Breast epithelium (tissue), 4 donors: Measurements from ENCODE around the gene WDR93. TPM values are rescaled to one million over a fixed set of nuclear protein-coding genes. Genes with fewer than 3 reads are reported as not detected.

Experiments used
- DNase-seq, 2 donors: peaks; one replicate each; pipeline ENCODE4 v3.0.0-alpha.2; 2019; ENCODE audit warnings: low spot score in 2 of 2
- H3K27ac ChIP-seq, 2 donors: fragments of 200-600 bp; sonication (generic) in 1 of 2; one replicate each; pipeline ENCODE4 v1.5.1; 2016 to 2019; ENCODE audit warnings: mild to moderate bottlenecking in 1 of 2
- H3K27me3 ChIP-seq, 2 donors: fragments of 200-600 bp; sonication (generic) in 1 of 2; one replicate each; pipeline versions ENCODE4 v1.5.1 to v1.6.0; 2017 to 2019; ENCODE audit warnings: control low read depth in 1 of 2, mild to moderate bottlenecking in 1 of 2
- H3K36me3 ChIP-seq: fragments of 200-600 bp; one replicate; pipeline ENCODE4 v1.5.1; 2019
- H3K4me1 ChIP-seq, 2 donors: fragments of 200-600 bp; sonication (generic); one replicate each; pipeline ENCODE4 v1.5.1; 2016 to 2019; ENCODE audit warnings: control low read depth in 1 of 2
- H3K4me3 ChIP-seq, 3 donors: fragments of 200-600 bp; sonication (generic); 1 replicate in 2 of 3; 2 replicates in 1 of 3; pipeline ENCODE4 v1.5.1; 2016 to 2019; ENCODE audit warnings: mild to moderate bottlenecking in 3 of 3, moderate library complexity in 2 of 3
- H3K9me3 ChIP-seq, 2 donors: fragments of 200-600 bp; sonication (generic) in 1 of 2; one replicate each; pipeline ENCODE4 v1.5.1; 2016 to 2019; ENCODE audit warnings: control low read depth in 1 of 2
- POLR2A ChIP-seq: fragments of 450-650 bp; IDR thresholded peaks from one replicate; pipeline ENCODE4 v1.6.1; 2016; ENCODE audit warnings: antibody characterized with exemption, mild to moderate bottlenecking, moderate library complexity
- POLR2AphosphoS5 ChIP-seq, 3 donors: sonication (generic); formaldehyde crosslinking; IDR thresholded peaks; one replicate each; pipeline ENCODE4 v1.6.1; 2017; ENCODE audit warnings: antibody characterized with exemption in 3 of 3
- intact Hi-C: fragments of 100-400 bp; cut with DNase I; formaldehyde crosslinking; loops from one replicate; pipeline ENCODE4 v1.15.1; 2023; ENCODE audit warnings: low total_unique reads
- total RNA-seq, 3 donors: library from RNA; depleted of rRNA; stranded (reverse); fragments of >200 nt; gene quantifications; one replicate each; pipeline ENCODE4 v1.1.0, GENCODE V29; 2016
- TF ChIP-seq, protein P1 (sequence below), 3 donors: fragments of 450-650 bp; IDR thresholded peaks; one replicate each; pipeline ENCODE4 v1.5.1; 2016 to 2017; ENCODE audit warnings: antibody characterized with exemption in 3 of 3, mild to moderate bottlenecking in 3 of 3, moderate library complexity in 3 of 3

Gene WDR93
- total RNA-seq, 3 donors from 2014 or later, result 0.80 to 1.0 (median 0.98) TPM

DNA sequence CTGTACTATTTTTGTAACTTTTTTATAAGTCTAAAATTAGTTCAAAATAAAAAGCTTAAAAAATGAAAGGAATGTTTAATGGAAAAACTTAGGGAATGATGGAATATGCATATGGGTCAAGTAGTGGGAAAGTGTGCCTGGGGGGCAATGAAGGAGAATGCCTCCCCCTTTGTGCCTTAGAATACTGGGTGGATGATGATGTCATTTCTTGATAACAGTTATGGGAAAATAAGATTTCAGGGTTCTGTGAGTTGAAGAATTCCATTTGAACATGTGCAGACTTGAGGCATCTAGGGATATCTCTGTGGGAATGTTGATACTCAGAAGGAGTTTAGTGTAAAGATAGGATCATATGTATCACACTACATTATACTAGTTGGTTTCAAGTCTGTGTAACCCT is 13.8 kb downstream of the WDR93 start:
- intact Hi-C loops, result no loop called here
- Histone ChIP-seq H3K27me3 (peaks cover 0 to 4% of the 10 kb centered on the region in 2 donors), H3K27ac (no peak overlapping the region), H3K36me3 (no peaks in the 10 kb centered on the region), H3K4me3 (no peak overlapping the region), H3K9me3 (no peaks in the 10 kb centered on the region), H3K4me1 (no peaks in the 10 kb centered on the region)
- TF ChIP-seq POLR2A (no peak), POLR2AphosphoS5 (IDR thresholded peaks at IDR 0.05) (no peak)
- TF ChIP-seq, protein P1, sequence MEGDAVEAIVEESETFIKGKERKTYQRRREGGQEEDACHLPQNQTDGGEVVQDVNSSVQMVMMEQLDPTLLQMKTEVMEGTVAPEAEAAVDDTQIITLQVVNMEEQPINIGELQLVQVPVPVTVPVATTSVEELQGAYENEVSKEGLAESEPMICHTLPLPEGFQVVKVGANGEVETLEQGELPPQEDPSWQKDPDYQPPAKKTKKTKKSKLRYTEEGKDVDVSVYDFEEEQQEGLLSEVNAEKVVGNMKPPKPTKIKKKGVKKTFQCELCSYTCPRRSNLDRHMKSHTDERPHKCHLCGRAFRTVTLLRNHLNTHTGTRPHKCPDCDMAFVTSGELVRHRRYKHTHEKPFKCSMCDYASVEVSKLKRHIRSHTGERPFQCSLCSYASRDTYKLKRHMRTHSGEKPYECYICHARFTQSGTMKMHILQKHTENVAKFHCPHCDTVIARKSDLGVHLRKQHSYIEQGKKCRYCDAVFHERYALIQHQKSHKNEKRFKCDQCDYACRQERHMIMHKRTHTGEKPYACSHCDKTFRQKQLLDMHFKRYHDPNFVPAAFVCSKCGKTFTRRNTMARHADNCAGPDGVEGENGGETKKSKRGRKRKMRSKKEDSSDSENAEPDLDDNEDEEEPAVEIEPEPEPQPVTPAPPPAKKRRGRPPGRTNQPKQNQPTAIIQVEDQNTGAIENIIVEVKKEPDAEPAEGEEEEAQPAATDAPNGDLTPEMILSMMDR (IDR thresholded peaks at IDR 0.05), result no peak
- no peak for DNase-seq

DNA sequence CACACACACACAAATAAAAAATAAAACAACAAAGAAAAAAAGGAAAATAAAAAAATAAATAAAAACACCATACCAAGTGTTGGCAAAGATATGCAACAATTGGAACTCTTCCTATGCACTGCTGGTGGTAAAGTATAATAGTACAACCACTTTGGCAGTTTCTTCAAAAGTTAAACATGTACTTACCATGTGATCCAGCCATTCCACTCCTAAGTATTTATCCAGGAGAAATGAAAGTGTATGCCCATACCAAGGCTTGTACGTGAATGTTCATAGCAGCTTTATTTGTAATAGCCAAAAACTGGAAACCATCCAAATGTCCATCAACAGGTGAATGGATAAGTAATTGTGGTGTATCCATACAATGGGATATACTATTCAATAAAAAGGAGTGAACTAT is 17.0 kb downstream of the WDR93 start:
- H3K4me1 ChIP-seq, result no peaks in the 10 kb centered on the region
- H3K27ac ChIP-seq, result no peak overlapping the region
- H3K4me3 ChIP-seq, result no peak overlapping the region
- H3K27me3 ChIP-seq, result no peaks in the 10 kb centered on the region
- DNase-seq, result no peak
- intact Hi-C loops, result no loop called here
- TF ChIP-seq POLR2A (no peak), POLR2AphosphoS5 (IDR thresholded peaks at IDR 0.05) (no peak)
- TF ChIP-seq, protein P1 (IDR thresholded peaks at IDR 0.05), result no peak
- no peaks in the 10 kb centered on the region for H3K36me3 ChIP-seq
- no peaks in the 10 kb centered on the region for H3K9me3 ChIP-seq

DNA sequence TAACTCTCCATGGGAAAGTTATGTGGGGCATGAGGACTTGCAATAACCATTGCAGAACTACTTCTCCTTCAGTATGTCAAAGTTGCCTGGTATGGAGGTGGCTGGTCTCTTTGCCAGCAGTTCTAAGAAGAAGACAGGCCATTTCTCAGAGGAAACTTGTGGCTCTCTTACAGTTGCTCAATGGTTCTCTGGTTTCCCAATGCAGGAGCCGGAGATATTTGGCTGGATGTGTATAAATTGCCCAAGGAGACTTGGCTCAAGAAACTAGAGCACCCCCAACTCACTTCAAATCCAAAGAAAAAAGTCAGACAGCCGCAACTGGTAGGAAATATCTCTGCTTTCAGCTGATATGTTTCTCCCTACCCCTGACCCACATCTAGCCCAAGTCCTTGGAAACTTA is 24.2 kb downstream of the WDR93 start:
- H3K4me3 ChIP-seq, result no peak overlapping the region
- no peaks in the 10 kb centered on the region for H3K9me3 ChIP-seq
- H3K27ac ChIP-seq, result no peak overlapping the region
- intact Hi-C loops, result no loop called here
- DNase-seq, result no peak
- no peaks in the 10 kb centered on the region for H3K4me1 ChIP-seq
- TF ChIP-seq POLR2AphosphoS5 (IDR thresholded peaks at IDR 0.05), result no peak
- TF ChIP-seq POLR2A, result no peak
- TF ChIP-seq, protein P1 (IDR thresholded peaks at IDR 0.05), result no peak
- H3K27me3 ChIP-seq, result no peaks in the 10 kb centered on the region
- no peaks in the 10 kb centered on the region for H3K36me3 ChIP-seq

DNA sequence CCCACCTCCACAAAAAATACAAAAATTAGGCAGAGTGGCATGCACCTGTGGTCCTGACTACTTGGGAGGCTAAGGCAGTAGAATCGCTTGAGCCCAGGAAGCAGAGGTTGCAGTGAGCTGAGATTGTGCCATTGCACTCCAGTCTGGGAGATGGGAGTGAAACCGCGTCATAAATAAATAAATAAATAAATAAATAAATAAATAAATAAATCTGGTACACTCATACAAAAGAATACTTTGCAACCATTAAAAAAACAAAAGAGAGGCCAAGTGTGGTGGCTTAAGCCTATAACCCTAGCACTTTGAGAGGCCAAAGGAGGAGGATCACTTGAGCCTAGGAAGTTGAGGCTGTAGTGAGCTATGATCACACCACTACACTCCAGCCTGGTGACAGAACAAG is 32.4 kb downstream of the WDR93 start:
- no peaks in the 10 kb centered on the region for H3K9me3 ChIP-seq
- TF ChIP-seq POLR2AphosphoS5 (IDR thresholded peaks at IDR 0.05) (no peak), POLR2A (no peak)
- TF ChIP-seq, protein P1 (IDR thresholded peaks at IDR 0.05), result no peak
- intact Hi-C loops, result no loop called here

DNA sequence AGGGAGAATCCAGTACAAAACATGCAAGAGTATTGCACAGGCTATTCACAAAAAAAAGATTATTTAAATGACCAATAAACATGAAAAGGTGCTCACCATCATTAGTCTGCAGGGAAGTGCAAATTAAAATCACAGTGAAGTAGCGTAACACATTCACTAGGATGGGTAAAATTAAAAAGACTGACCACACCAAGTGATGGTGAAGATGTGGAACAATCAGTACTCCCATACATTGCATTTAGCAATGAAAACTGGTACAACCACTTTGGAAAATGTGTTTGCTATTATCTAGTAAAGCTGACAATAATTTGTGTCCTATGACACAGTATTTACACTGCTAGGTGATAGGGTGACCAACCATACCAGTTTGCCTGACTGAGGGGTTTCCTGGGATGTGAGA is 34.0 kb downstream of the WDR93 start:
- H3K4me3 ChIP-seq, result no peak overlapping the region
- no peaks in the 10 kb centered on the region for H3K9me3 ChIP-seq
- intact Hi-C loops, result no loop called here
- DNase-seq, result no peak
- no peak overlapping the region for H3K27ac ChIP-seq
- no peaks in the 10 kb centered on the region for H3K4me1 ChIP-seq
- no peaks in the 10 kb centered on the region for H3K27me3 ChIP-seq
- TF ChIP-seq POLR2AphosphoS5 (IDR thresholded peaks at IDR 0.05), result no peak
- no peak for TF ChIP-seq POLR2A
- TF ChIP-seq, protein P1 (IDR thresholded peaks at IDR 0.05), result no peak
- no peaks in the 10 kb centered on the region for H3K36me3 ChIP-seq

More for the DNA sequence above, 32.4 kb downstream of the WDR93 start:
- no peaks in the 10 kb centered on the region for H3K4me1 ChIP-seq
- no peaks in the 10 kb centered on the region for H3K36me3 ChIP-seq
- H3K27me3 ChIP-seq, result no peaks in the 10 kb centered on the region
- H3K27ac ChIP-seq, result no peak overlapping the region
- H3K4me3 ChIP-seq, result no peak overlapping the region
- no peak for DNase-seq
